ENCODE measurements around the gene PLXDC2.
"Not testable (repeated sequence)": the region's sequence is repeated elsewhere in the genome, so short reads cannot be mapped to it uniquely, and the experiment has no call there.

PLXDC2 gene

GRCh38 chr10:19971343-19972052 is 155.3 kb downstream of the PLXDC2 start:
- DNase-seq (ENCODE audit: low read depth in 1 of 2, low spot score in 1 of 2): no peak

- DNase-seq (ENCODE audit: low read depth in 1 of 2, low spot score in 1 of 2): no peak
These were observed 157.9 kb downstream of the PLXDC2 start for GRCh38 chr10:19974138-19974537.

GRCh38 chr10:19974554-19974953 is 158.3 kb downstream of the PLXDC2 start:
- DNase-seq (ENCODE audit: low read depth in 1 of 2, low spot score in 1 of 2): no peak

GRCh38 chr10:19977097-19977521 is 160.9 kb downstream of the PLXDC2 start:
- DNase-seq (ENCODE audit: low read depth in 1 of 2, low spot score in 1 of 2): no peak

GRCh38 chr10:19979628-19980027 is 163.4 kb downstream of the PLXDC2 start:
- DNase-seq (ENCODE audit: low read depth in 1 of 2, low spot score in 1 of 2): no peak

GRCh38 chr10:19983880-19984565 is 167.8 kb downstream of the PLXDC2 start:
- no peak for DNase-seq (ENCODE audit: low read depth in 1 of 2, low spot score in 1 of 2)

GRCh38 chr10:19985745-19986144 is 169.5 kb downstream of the PLXDC2 start:
- no peak for DNase-seq (ENCODE audit: low read depth in 1 of 2, low spot score in 1 of 2)

GRCh38 chr10:19986591-19986990 is 170.4 kb downstream of the PLXDC2 start:
- DNase-seq (ENCODE audit: low read depth in 1 of 2, low spot score in 1 of 2): no peak

- DNase-seq (ENCODE audit: low read depth in 1 of 2, low spot score in 1 of 2): no peak
These were observed 171.7 kb downstream of the PLXDC2 start for GRCh38 chr10:19987931-19988330.

- DNase-seq (ENCODE audit: low read depth in 1 of 2, low spot score in 1 of 2): no peak
These were observed 177.6 kb downstream of the PLXDC2 start for GRCh38 chr10:19993714-19994315.

- DNase-seq (ENCODE audit: low read depth in 1 of 2, low spot score in 1 of 2): no peak
These were observed 182.2 kb downstream of the PLXDC2 start for GRCh38 chr10:19998482-19998881.

- no peak for DNase-seq (ENCODE audit: low read depth in 1 of 2, low spot score in 1 of 2)
These were observed 183.2 kb downstream of the PLXDC2 start for GRCh38 chr10:19999431-19999830.

GRCh38 chr10:20002026-20002425 is 185.8 kb downstream of the PLXDC2 start:
- not testable (repeated sequence) for DNase-seq (ENCODE audit: low read depth in 1 of 2, low spot score in 1 of 2)

GRCh38 chr10:20002657-20003056 is 186.4 kb downstream of the PLXDC2 start:
- DNase-seq (ENCODE audit: low read depth in 1 of 2, low spot score in 1 of 2): no peak

- no peak for DNase-seq (ENCODE audit: low read depth in 1 of 2, low spot score in 1 of 2)
These were observed 187.9 kb downstream of the PLXDC2 start for GRCh38 chr10:20004087-20004523.

GRCh38 chr10:20005638-20006037 is 189.4 kb downstream of the PLXDC2 start:
- DNase-seq (ENCODE audit: low read depth in 1 of 2, low spot score in 1 of 2): no peak

- no peak for DNase-seq (ENCODE audit: low read depth in 1 of 2, low spot score in 1 of 2)
These were observed 190.1 kb downstream of the PLXDC2 start for GRCh38 chr10:20006169-20006870.

GRCh38 chr10:20007426-20007825 is 191.2 kb downstream of the PLXDC2 start:
- DNase-seq (ENCODE audit: low read depth in 1 of 2, low spot score in 1 of 2): no peak

GRCh38 chr10:20013991-20014750 is 197.9 kb downstream of the PLXDC2 start:
- DNase-seq (ENCODE audit: low read depth in 1 of 2, low spot score in 1 of 2): no peak

GRCh38 chr10:20017961-20018360 is 201.7 kb downstream of the PLXDC2 start:
- DNase-seq (ENCODE audit: low read depth in 1 of 2, low spot score in 1 of 2): no peak

- DNase-seq (ENCODE audit: low read depth in 1 of 2, low spot score in 1 of 2): no peak
These were observed 204.4 kb downstream of the PLXDC2 start for GRCh38 chr10:20020677-20021076.
